Stimulated activated CD4-positive, alpha-beta T cell treated with anti-CD3 and anti-CD28 coated beads, Interleukin-2, amount 100 ng/mL, for 4 hours (primary cell): Measurements from ENCODE around the gene WDR7.

Experiments
- DNase-seq: peaks from one replicate; pipeline ENCODE4 v3.0.0-alpha.2; 2020; ENCODE audit warnings: low read depth

Gene WDR7

DNA sequence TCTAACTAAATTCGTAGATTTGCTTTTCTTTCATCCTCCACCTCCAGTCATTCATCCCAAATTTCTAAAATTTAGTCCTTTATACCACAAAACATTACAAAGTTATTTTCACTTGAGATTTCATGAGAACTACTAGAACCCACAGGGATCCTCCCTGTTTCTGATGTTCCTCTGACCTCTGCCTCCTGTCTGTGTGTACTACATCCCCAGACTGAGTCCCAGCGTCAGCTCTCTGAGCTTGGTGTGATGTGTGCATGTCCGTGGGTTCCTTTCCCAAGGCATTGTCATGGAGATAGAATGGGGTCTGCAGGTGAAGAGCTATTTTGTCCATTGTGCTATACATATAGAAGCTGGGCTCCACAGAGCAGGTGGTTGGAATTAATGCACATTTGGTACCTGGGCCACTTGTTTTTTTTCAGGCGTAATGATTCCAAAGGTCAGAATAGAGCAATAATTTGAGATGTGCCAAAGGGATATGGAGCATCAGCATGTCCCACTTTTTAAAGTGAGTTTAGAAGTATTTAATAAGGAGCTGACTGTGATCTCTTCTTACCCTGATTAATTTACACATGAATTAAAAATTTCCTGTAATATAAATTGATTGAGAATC is 344.5 kb downstream of the WDR7 start:
- DNase-seq, result no peak

DNA sequence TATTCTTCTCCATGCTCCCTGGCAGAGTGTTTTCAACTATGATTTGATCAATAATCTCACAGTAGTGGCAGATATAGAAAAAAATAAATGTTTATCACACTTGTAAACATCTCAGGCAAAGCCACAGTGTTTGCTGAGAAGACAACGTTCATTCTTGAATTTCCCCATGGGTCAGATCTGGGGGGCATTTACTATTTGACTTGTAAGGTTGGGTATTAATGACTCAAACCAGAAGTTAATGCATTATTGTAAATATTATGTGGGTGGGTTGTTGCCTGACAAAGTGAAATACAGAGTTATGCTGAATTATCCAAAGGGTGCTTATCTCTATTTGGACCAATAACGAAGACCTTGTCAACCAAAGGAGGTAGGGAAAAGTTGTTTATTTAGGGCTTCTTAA is 346.0 kb downstream of the WDR7 start:
- DNase-seq, result no peak

DNA sequence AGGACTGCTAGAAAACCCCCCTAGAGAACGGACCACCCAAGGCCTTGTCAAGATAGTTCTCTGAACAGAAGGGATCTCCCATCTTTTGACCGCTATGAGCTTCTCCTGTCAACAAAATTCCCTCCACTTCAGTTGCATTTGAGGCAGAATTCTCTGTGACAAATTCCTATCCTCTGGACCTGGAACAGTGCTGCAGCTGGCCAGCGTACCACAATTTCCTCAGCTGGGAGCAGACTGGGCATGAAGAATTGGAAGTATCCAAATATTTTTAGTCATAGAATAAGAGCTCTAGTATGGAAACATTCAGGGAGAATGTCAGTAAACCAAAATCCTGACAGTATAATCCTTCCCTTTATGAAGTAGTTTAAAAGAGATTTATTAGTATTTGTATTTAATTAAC is 348.7 kb downstream of the WDR7 start:
- no peak for DNase-seq

DNA sequence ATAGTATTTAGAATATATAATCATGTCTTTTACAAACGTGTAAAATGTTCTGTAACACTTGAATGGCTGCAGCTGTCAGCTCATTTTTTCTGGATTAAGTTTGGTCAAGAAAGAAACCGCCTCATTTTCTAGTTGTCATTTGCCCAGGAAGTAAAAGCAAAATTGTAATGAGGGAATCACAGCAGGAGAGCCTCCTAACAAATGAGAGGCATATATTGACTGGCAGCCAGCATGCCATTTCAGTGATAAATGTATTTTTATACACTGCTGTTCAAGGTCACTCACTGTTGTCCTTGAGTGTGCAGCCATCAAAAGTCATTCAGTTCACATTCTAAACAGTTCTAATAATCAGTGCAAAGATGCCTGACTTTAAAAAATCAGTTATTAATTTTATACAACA is 351.5 kb downstream of the WDR7 start:
- no peak for DNase-seq

DNA sequence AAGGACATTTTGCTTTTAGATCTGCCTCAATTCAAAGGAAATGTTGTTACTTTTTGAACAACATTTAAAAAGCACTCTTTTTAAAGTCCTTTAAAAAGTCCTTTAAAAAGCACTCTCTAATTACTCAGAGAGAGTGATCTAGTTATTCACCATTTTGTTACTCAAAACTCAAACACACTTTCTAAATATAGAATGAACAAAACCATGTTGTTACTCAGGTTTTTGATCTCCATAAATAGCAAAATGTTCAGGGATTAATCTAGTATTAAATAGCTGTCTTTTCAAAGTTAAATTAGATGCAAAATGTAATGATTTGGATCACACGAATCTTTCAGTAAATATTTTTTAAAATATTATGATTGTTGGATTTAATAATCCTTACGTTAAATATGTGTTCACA is 352.2 kb downstream of the WDR7 start:
- DNase-seq, result no peak

DNA sequence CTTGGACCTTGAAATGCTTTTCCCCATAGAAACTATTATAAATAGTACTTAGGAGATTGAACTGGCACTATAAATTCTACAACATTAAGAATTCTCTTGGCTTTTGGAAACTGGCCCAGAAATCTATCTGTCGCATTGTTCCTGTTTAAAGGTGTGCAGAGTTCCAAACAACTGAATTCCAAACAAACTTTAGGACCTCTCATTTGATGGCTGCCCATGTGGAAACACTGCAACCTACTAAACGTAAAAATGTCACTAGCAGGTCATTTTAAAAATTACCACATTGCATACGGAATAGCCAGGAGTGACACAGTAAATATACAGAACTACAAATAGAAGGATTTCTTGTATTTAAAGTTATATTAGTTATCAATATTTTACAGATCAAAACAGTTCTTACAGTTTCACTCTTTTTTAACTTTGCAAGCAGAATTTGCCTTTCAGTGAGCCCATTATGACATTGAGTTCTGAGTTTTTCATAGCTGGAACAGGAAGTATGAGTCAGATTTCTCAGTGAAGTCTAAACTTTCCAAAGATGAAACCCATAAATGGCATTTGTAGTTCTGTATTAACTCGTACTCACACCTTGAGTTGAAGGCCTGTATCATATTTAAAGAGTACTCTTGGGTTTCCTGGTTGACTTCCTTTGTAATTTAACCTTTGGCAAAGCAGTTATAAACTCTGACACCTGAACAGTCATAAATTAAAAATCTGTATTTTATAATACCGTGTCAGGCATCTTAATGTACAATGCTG is 353.4 kb downstream of the WDR7 start:
- no peak for DNase-seq

DNA sequence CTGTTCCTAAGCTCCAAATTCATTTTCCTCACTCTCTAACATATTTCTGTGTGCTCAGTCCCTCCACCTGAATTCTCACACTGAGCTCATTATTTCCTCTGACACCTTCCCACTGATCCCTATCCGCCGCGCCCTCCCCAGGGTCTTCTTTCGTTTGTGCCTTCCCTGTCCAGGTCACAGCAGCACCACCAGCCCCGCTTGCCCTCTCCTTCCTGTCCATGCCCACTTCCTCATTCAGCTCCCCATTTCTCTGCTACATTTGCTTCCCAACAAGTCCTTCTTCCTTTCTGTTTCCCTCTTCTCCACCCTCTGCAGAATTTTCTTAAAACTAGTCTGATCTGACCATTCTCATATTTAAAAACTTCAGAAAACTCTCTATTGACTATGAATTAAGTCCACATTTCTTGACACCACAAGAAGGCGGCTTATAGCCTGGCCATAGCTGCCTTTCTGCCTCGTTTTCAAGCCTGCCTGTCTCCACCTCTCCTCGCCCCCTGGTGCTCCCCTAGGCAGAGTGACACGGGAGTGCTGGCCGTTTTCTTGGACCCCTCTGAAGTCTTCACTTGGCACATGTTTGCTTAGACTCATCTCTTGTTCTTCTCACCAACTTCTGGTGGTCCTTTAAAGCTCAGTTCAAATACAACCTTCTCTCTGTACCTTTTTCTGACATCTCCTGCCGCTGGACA is 357.0 kb downstream of the WDR7 start:
- DNase-seq, result no peak

DNA sequence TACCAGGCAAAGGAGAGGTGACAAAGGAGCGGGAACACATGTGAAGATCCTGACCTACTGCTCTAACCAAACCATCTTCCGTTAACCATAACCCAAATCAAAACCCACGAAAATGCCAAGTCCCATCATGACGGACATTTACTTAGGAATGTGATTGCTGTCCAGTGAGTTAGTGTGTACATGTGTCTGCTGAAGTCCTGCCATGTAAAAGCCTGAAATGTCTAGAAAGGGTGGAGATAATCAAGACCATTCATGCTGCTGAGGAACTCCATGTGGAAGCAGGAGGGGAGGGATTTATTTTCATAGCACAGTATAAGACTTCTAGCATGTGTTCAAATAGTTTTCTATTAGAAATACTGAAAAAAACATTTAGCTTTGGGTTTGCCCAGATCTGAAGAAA is 358.7 kb downstream of the WDR7 start:
- DNase-seq, result no peak

DNA sequence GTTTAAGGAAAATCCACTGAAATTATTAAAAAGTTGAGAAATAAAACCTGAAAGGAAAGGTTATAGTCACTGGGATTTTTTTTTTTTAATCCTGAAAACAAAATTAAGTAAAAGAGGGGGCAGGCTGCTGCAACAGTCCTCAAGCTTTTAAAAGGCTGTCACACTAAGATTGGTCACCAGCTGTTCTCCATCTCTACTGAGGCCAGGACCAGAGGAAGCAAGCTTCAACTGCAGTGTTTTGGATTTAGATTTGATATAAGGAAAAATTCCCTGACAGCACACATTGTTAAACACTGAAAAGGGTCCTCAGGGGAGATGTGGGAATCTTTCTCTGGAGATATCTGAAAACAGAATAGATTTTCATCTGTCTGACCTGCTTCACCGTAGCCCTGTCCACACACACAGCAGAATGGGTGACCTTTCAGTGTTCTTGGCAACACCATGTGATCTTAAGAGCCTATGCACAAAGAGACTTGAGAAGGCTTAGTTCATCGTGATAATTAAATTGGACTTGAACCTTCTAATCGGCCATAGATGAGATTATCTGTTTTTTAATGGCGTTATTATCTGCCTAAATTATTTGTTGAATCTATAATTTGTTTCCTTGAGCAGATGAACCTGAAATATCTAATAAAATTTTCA is 363.7 kb downstream of the WDR7 start:
- no peak for DNase-seq

DNA sequence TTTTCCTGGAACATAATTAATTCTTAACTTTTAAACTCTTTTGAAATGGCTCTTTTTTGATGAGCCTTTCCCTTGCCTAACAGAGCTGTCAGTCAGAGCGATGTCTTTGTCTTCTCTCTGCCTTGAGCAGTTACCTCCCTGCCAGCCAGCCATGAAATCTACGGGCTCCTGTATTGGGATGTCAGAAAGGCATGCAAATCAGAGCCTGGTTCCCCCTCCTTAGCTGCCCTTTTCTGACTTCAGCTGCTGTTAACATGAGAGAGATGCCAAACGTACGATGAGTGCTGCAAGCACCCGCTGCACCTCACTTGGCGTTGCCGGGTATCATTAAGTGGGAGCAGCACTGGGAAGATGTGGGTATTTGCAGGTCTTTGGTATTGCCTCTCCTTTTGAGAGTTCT is 364.3 kb downstream of the WDR7 start:
- DNase-seq, result no peak

DNA sequence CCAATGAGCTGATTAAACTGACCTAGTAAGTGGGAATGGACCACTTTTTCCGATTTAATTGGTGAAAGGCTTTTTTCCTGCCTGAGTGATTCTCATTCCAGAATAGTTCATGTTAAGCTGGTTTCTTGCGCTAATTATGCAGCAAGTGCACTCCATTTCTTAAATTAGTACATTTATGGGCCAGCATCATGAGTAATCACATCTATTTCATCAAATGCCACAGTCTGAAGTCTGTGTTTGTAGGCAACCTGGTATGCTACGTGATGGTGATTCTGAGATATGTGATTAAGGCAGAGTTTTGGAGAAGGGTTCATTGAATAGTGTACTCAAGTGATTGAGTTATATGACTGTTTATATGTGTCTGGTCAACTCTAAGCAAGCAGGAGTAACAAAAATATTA is 367.7 kb downstream of the WDR7 start:
- no peak for DNase-seq

DNA sequence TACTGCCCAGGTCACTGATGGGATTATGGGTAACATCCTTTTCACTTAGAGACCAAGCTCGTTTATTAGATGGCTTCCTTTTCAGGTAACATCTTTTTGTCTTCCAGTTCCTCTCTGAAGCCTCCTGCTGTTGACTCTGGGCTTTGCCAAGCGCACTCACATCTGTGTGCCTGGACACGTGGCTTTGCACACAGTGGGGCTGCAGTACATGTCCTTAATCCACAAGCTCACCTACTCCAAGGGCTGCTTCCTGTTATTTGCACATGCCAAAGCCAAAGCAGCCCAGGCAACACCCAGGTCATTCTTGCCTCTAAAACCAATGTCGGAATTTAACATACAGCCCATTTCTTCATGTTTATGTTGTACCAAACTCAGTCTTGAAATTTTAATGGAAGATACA is 371.6 kb downstream of the WDR7 start:
- DNase-seq, result no peak

DNA sequence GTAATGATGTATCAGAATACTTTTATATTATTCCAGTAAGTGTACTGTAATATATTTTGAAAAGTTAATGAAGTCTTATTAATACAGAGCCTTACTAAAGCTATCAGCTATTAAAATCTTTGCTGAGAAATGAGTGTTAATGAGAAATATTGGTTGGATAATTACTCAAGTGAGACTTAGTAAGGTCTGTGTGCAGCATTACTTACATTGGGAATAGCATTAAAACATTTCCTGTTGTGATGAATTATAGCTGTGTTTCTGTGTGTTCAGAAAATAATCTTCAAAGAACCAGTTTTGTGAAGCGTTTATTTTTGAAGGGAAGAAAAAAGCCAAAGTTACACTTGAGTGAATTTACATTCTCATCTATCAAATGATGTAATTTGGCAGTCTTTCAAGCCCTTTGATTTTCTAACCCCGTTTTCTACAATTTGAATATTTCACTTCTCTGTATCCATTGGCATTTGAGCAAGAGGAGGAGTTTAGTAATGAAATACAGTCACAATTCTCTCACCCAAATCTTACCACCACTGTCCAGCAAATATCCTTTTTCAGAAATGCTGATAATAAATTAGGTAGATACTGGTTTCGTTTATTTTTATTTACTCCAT is 372.2 kb downstream of the WDR7 start:
- DNase-seq, result no peak

DNA sequence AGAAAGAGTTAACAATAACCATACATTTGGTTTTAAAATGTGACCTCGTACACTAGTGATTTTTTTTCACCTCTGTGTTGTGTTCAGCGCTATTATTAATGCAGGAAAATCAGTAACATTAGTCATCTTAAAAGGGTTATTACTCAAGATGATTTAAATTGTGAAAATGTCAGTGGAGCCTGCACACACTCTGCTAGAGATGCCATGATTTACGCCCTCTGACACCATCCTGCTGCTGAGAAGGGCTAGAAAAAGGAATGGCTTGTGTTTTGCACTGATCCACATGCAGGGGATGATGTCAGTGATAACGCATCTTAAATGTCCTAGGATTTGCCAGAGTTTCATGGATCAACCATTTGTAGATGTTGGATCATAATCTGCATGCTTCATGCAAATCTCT is 374.4 kb downstream of the WDR7 start:
- DNase-seq, result no peak

DNA sequence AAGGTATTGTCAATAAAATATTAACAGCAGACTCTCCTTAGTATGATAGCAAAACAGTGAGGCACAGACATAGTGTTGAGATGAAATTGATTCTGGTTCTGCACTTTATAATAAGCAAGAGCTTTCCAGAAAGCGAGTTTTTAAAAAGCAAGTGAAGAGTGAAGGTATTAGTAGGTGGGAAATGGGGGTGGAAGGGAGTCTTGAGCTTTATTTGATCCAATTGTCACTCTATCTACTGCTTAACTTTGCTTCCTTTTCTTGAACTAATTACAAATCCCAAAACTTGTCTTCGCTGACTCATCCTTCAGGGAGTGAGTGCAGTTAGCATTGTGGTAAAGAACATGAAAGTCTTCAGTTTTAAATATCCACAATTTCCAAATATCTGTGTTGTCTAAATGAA is 375.2 kb downstream of the WDR7 start:
- no peak for DNase-seq

DNA sequence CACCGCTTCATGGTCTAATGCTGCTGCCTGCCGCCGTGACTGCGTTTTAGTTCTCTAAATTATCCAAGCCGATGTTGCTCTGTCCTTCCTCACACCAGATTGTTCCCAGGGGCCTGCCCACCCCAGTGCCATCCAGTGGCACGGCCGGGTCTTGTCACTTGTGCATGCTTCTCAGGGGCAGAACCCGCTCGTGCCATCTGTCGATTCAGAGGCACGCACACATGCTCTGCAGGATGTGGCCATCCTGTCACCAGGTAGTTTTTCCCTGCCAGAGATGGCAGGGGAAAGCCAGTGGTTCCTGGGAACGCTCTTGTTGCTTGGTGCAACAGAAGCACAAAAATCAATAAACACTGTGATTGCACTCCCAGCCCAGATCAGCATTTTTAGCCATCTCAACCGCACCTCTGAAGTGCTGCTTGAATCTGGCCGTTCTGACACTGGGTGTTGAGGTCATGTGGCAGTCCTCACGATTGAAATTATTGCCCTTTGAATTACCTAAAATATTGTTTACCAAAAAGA is 376.1 kb downstream of the WDR7 start:
- no peak for DNase-seq

DNA sequence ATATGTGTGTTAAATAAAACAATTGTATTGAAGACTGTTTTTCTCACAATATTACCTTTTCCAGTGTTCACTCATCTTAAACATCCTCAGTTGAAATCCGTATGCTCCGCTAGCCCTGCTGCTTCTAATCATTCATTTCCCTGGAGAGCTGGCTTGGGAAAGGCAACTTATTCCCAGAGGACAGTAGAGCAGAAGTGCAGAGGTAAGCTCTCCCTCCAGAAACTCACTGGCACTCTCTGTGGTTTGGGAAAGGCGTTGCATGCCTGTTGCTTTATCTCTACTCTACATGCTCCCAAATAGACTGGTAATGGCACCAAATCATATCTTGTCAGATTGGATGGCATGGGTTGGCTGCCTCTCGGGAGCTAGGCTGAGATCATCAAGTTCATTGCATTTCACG is 378.6 kb downstream of the WDR7 start:
- DNase-seq, result no peak

DNA sequence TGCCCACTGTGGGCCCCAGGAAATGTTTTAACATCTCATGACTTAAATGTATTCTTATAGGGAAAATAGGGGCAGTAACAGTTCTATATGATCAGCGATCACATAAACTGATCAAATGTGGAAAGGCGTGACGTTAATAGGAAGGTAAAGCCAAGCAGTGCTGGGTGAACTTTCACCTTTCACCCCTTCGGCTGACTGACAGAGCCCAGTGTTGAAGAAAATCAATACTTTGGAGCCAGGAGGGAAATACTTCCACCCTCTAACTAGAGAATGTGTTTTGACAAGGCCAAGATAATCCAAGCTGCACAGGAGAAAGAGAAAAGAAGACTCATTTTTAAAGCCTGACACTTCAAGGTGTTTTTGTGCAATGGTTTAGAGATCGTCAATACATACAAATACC is 379.3 kb downstream of the WDR7 start:
- no peak for DNase-seq

DNA sequence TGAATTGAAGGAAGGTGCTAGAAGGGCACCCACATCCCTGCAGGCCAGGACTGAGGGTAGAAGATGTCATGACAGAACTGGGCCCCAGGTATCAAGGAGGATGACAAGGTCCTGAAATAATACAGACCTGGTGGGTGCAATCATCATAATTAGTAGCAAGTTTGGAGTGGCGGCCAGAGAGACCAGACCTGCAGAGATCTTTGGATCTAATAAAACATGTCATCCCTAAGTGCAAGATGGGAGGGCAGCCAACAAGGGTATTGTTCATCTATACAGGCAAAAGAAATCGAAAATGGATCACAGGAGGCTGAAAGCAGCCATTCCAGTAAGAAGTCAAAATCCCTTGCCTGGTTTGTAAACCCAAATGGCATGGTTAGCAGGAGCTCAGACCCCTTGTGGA is 384.4 kb downstream of the WDR7 start:
- DNase-seq, result no peak

DNA sequence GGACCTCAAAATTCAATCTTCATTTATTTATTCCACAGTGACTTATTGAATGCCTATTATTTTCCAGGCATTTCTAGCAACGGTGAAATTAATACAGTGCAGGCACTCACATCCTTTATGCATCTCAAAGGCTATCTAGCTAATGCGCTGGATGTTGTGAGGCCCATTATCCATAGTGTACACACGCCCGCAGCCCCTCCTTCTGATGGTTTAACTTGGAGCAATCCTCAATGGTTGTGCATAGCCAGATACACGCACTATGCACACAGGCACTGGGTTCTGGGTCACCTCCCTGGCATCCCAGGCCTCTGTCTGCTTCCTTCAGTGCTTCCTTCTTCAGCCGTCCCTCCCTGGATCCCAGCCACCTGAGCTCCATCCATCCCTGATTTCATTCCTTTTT is 387.2 kb downstream of the WDR7 start:
- DNase-seq, result no peak

DNA sequence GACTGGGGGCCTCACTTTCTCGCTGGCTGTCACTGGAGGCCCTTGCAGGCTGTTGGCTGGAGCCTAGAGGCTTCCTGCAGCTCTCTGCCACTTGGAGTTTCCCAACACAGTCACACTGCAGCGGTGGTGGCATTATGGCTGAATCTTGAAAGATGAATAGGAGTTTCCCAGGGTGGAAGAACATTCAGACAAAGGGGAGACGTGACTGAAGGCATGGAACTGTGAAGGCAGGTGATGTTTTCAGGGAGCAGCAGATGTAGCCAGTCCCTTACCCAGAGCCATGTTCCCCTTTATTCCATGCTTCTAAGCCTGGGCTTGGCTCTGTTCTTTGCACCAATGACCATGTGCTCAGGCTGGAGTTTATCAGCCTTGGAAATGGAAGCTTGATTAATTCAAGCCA is 389.0 kb downstream of the WDR7 start:
- no peak for DNase-seq

DNA sequence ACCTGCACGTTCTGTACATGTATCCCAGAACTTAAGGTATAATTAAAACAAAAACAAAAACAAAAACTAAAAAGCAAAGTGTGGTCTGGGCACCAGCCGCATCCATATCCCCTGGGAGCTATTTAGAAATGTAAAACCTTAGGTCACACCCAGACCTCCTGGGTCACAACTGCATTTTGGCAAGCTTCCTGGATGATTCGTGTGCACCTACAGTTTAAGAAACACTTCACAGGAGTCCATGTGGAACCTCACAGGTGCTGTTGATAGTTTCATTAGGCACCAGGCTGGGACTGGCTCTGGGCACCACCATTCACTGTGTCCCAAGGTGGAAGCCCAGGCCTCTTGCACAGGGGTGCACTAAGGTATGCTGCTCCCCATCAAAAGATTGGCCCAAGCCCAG is 392.1 kb downstream of the WDR7 start:
- DNase-seq, result no peak
